ENCODE results near the gene WFDC1.

Gene WFDC1

GRCh38 chr16:84303516-84303915 is 8.8 kb downstream of the WFDC1 start:
- no peak for DNase-seq

GRCh38 chr16:84306564-84306963 is 11.9 kb downstream of the WFDC1 start:
- DNase-seq: no peak

GRCh38 chr16:84307209-84307954 is 12.7 kb downstream of the WFDC1 start:
- no peak for DNase-seq

- no peak for DNase-seq
Measured at GRCh38 chr16:84308120-84308519, 13.4 kb downstream of the WFDC1 start.

- DNase-seq: no peak
Measured at GRCh38 chr16:84310642-84311041, 16.0 kb downstream of the WFDC1 start.

GRCh38 chr16:84312783-84313382 is 18.2 kb downstream of the WFDC1 start:
- no peak for DNase-seq

- no peak for DNase-seq
Measured at GRCh38 chr16:84313921-84314320, 19.2 kb downstream of the WFDC1 start.

- no peak for DNase-seq
Measured at GRCh38 chr16:84314373-84314772, 19.7 kb downstream of the WFDC1 start.

GRCh38 chr16:84314814-84315213 is 20.1 kb downstream of the WFDC1 start:
- DNase-seq: no peak

GRCh38 chr16:84315422-84315821 is 20.7 kb downstream of the WFDC1 start:
- no peak for DNase-seq

- no peak for DNase-seq
Measured at GRCh38 chr16:84318091-84318975, 23.7 kb downstream of the WFDC1 start.

- no peak for DNase-seq
Measured at GRCh38 chr16:84319146-84319760, 24.6 kb downstream of the WFDC1 start.

GRCh38 chr16:84320511-84320910 is 25.8 kb downstream of the WFDC1 start:
- DNase-seq: no peak

- no peak for DNase-seq
Measured at GRCh38 chr16:84321932-84322331, 27.3 kb downstream of the WFDC1 start.

GRCh38 chr16:84322749-84323148 is 28.1 kb downstream of the WFDC1 start:
- no peak for DNase-seq

- no peak for DNase-seq
Measured at GRCh38 chr16:84323606-84324005, 28.9 kb downstream of the WFDC1 start.

GRCh38 chr16:84324434-84325262 is 30.0 kb downstream of the WFDC1 start:
- no peak for DNase-seq

GRCh38 chr16:84326545-84326944 is 31.9 kb downstream of the WFDC1 start:
- DNase-seq: no peak

GRCh38 chr16:84327926-84328505 is 33.3 kb downstream of the WFDC1 start:
- DNase-seq: no peak

- no peak for DNase-seq
Measured at GRCh38 chr16:84329016-84329415, 34.3 kb downstream of the WFDC1 start.

GRCh38 chr16:84329843-84330684 is 35.4 kb downstream of the WFDC1 start:
- no peak for DNase-seq
